ENCODE data around the gene KRT9.
"Not testable (repeated sequence)": the region's sequence is repeated elsewhere in the genome, so short reads cannot be mapped to it uniquely, and the experiment has no call there.

KRT9 gene

GRCh38 chr17:41576740-41577139 is 4.9 kb upstream of the KRT9 start:
- DNase-seq, result not testable (repeated sequence)

- DNase-seq, result no peak
Measured at GRCh38 chr17:41575336-41575735, 3.5 kb upstream of the KRT9 start.

GRCh38 chr17:41567317-41567716 is 4.5 kb downstream of the KRT9 start:
- no peak for DNase-seq

GRCh38 chr17:41565338-41565737 is 6.5 kb downstream of the KRT9 start:
- no peak for DNase-seq

GRCh38 chr17:41563607-41564170 is 8.2 kb downstream of the KRT9 start:
- DNase-seq, result no peak

GRCh38 chr17:41561554-41561953 is 10.3 kb downstream of the KRT9 start:
- no peak for DNase-seq

- no peak for DNase-seq
Measured at GRCh38 chr17:41559548-41559947, 12.3 kb downstream of the KRT9 start.

- no peak for DNase-seq
Measured at GRCh38 chr17:41556931-41557330, 14.9 kb downstream of the KRT9 start.

- DNase-seq, result no peak
Measured at GRCh38 chr17:41556306-41556705, 15.6 kb downstream of the KRT9 start.

- DNase-seq, result no peak
Measured at GRCh38 chr17:41555105-41555887, 16.6 kb downstream of the KRT9 start.

- no peak for DNase-seq
Measured at GRCh38 chr17:41553987-41554680, 17.7 kb downstream of the KRT9 start.

- no peak for DNase-seq
Measured at GRCh38 chr17:41553176-41553575, 18.7 kb downstream of the KRT9 start.

- no peak for DNase-seq
Measured at GRCh38 chr17:41552455-41552854, 19.4 kb downstream of the KRT9 start.

GRCh38 chr17:41551365-41551764 is 20.5 kb downstream of the KRT9 start:
- DNase-seq, result no peak

- no peak for DNase-seq
Measured at GRCh38 chr17:41549596-41550039, 22.2 kb downstream of the KRT9 start.

- DNase-seq, result peak; percentile 8
Measured at GRCh38 chr17:41548844-41549595, 22.8 kb downstream of the KRT9 start.

GRCh38 chr17:41547921-41548843 is 23.7 kb downstream of the KRT9 start:
- peak; percentile 6 for DNase-seq

GRCh38 chr17:41547378-41547841 is 24.4 kb downstream of the KRT9 start:
- DNase-seq, result no peak

- DNase-seq, result no peak
Measured at GRCh38 chr17:41546819-41547218, 25.0 kb downstream of the KRT9 start.

- DNase-seq, result no peak
Measured at GRCh38 chr17:41545829-41546410, 25.9 kb downstream of the KRT9 start.

- no peak for DNase-seq
Measured at GRCh38 chr17:41544935-41545334, 26.9 kb downstream of the KRT9 start.

GRCh38 chr17:41544491-41544892 is 27.4 kb downstream of the KRT9 start:
- no peak for DNase-seq

Data from NCI-H1436 treated with DMSO at 0.1 percent for 48 hours (cell line).